ENCODE measurements around the gene TASL. TPM values are rescaled to one million over a fixed set of nuclear protein-coding genes. Genes with fewer than 3 reads are reported as not detected.

TASL gene
- 1 to 10 TPM; 1.7 to 2.2 TPM for total RNA-seq

- no peaks in the 10 kb centered on the region for H3K9me3 Mint-ChIP-seq (ENCODE audit: low read depth)
- peak within 1 kb of the TSS; percentile 80 for H3K4me3 Mint-ChIP-seq
- DNase-seq (peak; percentile 39), ATAC-seq (peak; percentile 89)
- H3K4me1 Mint-ChIP-seq: peaks cover 15% of the 10 kb centered on the region
- intact Hi-C loops (cut with DNase I, micrococcal nuclease): loop anchor here (2.0 to 10.0 kb wide), 5 partner anchors 15 to 310 kb away; partner anchors contain the start of genes GK (in 1 of the 2) and TAB3 (in 1 of the 2)
- ChIA-PET POLR2A (interaction anchor here (0.8 kb wide), 1 partner anchor 68 kb away, joined by 3 read pairs; no protein-coding TSS in a partner anchor), CTCF (interaction anchor here (0.6 to 1.0 kb wide), 2 partner anchors 8 to 9 kb away, joined by 3 to 5 read pairs; no protein-coding TSS in a partner anchor)
- peaks cover 5% of the 10 kb centered on the region for H3K36me3 Mint-ChIP-seq (ENCODE audit: low read depth)
- H3K27me3 Mint-ChIP-seq: no peaks in the 10 kb centered on the region
- H3K27ac Mint-ChIP-seq: peak within 1 kb of the TSS; percentile 83
Observed at GRCh38 chrX:30577362-30577991, at the start of gene TASL. Gene TASL (minus strand): TSS chrX:30577766. CDS start chrX:30560355, 17,411 bp downstream.

GRCh38 chrX:30626402-30626801, 48.8 kb upstream of the TASL start:
- Mint-ChIP-seq H3K27ac (no peak overlapping the region), H3K36me3 (ENCODE audit: low read depth) (peaks cover 4% of the 10 kb centered on the region), H3K4me3 (no peak overlapping the region), H3K27me3 (no peaks in the 10 kb centered on the region), H3K4me1 (no peaks in the 10 kb centered on the region), H3K9me3 (ENCODE audit: low read depth) (peaks cover 4% of the 10 kb centered on the region)
- intact Hi-C loops (cut with DNase I, micrococcal nuclease): no loop called here
- ChIA-PET CTCF (interaction anchor here (1.0 kb wide), 1 partner anchor 9 kb away, joined by 5 read pairs; no protein-coding TSS in a partner anchor), POLR2A (no interaction called here)
- ATAC-seq (no peak), DNase-seq (no peak)

- H3K4me1 Mint-ChIP-seq: peaks cover 4% of the 10 kb centered on the region
Observed at GRCh38 chrX:30622361-30622760, 44.8 kb upstream of the TASL start.

GRCh38 chrX:30620980-30621618, 43.5 kb upstream of the TASL start:
- ChIA-PET CTCF (no interaction called here), POLR2A (no interaction called here)
- ATAC-seq (peak; percentile 39), DNase-seq (no peak)
- intact Hi-C loops (cut with DNase I, micrococcal nuclease): no loop called here
- Mint-ChIP-seq H3K36me3 (ENCODE audit: low read depth) (peaks cover 5% of the 10 kb centered on the region), H3K27ac (no peak overlapping the region), H3K4me1 (peaks cover 4% of the 10 kb centered on the region), H3K9me3 (ENCODE audit: low read depth) (peaks cover 9% of the 10 kb centered on the region), H3K27me3 (no peaks in the 10 kb centered on the region), H3K4me3 (no peak overlapping the region)

More at GRCh38 chrX:30622361-30622760, 44.8 kb upstream of the TASL start:
- Mint-ChIP-seq H3K9me3 (ENCODE audit: low read depth) (peaks cover 9% of the 10 kb centered on the region), H3K27me3 (no peaks in the 10 kb centered on the region), H3K27ac (no peak overlapping the region), H3K4me3 (no peak overlapping the region), H3K36me3 (ENCODE audit: low read depth) (peaks cover 5% of the 10 kb centered on the region)
- intact Hi-C loops (cut with DNase I, micrococcal nuclease): no loop called here
- ChIA-PET CTCF (no interaction called here), POLR2A (no interaction called here)
- ATAC-seq (no peak), DNase-seq (no peak)

- Mint-ChIP-seq H3K4me3 (no peak overlapping the region), H3K27me3 (no peaks in the 10 kb centered on the region), H3K27ac (no peak overlapping the region), H3K4me1 (peaks cover 4% of the 10 kb centered on the region), H3K9me3 (ENCODE audit: low read depth) (peaks cover 9% of the 10 kb centered on the region), H3K36me3 (ENCODE audit: low read depth) (peaks cover 5% of the 10 kb centered on the region)
- intact Hi-C loops (cut with DNase I, micrococcal nuclease): no loop called here
- no peak for ATAC-seq
- ChIA-PET POLR2A (no interaction called here), CTCF (no interaction called here)
- no peak for DNase-seq
Observed at GRCh38 chrX:30620125-30620524, 42.6 kb upstream of the TASL start.

GRCh38 chrX:30618160-30618765, 40.7 kb upstream of the TASL start:
- no peak overlapping the region for H3K4me3 Mint-ChIP-seq
- CTCF ChIA-PET: interaction anchor here (1.1 kb wide), 1 partner anchor 113 kb away, joined by 3 read pairs; no protein-coding TSS in a partner anchor
- no peak for DNase-seq
- peaks cover 5% of the 10 kb centered on the region for H3K36me3 Mint-ChIP-seq (ENCODE audit: low read depth)
- no peak for ATAC-seq
- H3K4me1 Mint-ChIP-seq: peaks cover 6% of the 10 kb centered on the region
- intact Hi-C loops (cut with DNase I, micrococcal nuclease): no loop called here
- H3K27me3 Mint-ChIP-seq: no peaks in the 10 kb centered on the region
- H3K9me3 Mint-ChIP-seq (ENCODE audit: low read depth): peaks cover 8% of the 10 kb centered on the region
- no peak overlapping the region for H3K27ac Mint-ChIP-seq
- POLR2A ChIA-PET: no interaction called here

GRCh38 chrX:30615229-30615628, 37.7 kb upstream of the TASL start:
- no peaks in the 10 kb centered on the region for H3K36me3 Mint-ChIP-seq (ENCODE audit: low read depth)
- intact Hi-C loops (cut with DNase I, micrococcal nuclease): loop anchor here in 1 of 2 experiments (1.0 kb wide), 2 partner anchors 98 to 167 kb away; no protein-coding TSS in a partner anchor
- H3K4me3 Mint-ChIP-seq: no peak overlapping the region
- ChIA-PET CTCF (no interaction called here), POLR2A (no interaction called here)
- ATAC-seq: peak; percentile 100
- H3K27ac Mint-ChIP-seq: no peak overlapping the region
- H3K4me1 Mint-ChIP-seq: peaks cover 6% of the 10 kb centered on the region
- no peaks in the 10 kb centered on the region for H3K9me3 Mint-ChIP-seq (ENCODE audit: low read depth)
- H3K27me3 Mint-ChIP-seq: peaks cover 1% of the 10 kb centered on the region
- DNase-seq: no peak

GRCh38 chrX:30613721-30614120, 36.2 kb upstream of the TASL start:
- ChIA-PET POLR2A (no interaction called here), CTCF (no interaction called here)
- intact Hi-C loops (cut with DNase I, micrococcal nuclease): loop anchor here in 1 of 2 experiments (5.0 kb wide), 1 partner anchor 44 kb away; no protein-coding TSS in a partner anchor
- DNase-seq (no peak), ATAC-seq (no peak)
- Mint-ChIP-seq H3K36me3 (ENCODE audit: low read depth) (no peaks in the 10 kb centered on the region), H3K27ac (no peak overlapping the region), H3K27me3 (peaks cover 1% of the 10 kb centered on the region), H3K9me3 (ENCODE audit: low read depth) (no peaks in the 10 kb centered on the region), H3K4me1 (peaks cover 8% of the 10 kb centered on the region), H3K4me3 (no peak overlapping the region)

GRCh38 chrX:30612250-30612655, 34.7 kb upstream of the TASL start:
- H3K4me1 Mint-ChIP-seq: peaks cover 8% of the 10 kb centered on the region
- no peak for ATAC-seq

GRCh38 chrX:30610026-30610425, 32.5 kb upstream of the TASL start:
- Mint-ChIP-seq H3K9me3 (ENCODE audit: low read depth) (no peaks in the 10 kb centered on the region), H3K4me3 (no peak overlapping the region), H3K27ac (no peak overlapping the region), H3K27me3 (peaks cover 1% of the 10 kb centered on the region), H3K4me1 (peaks cover 8% of the 10 kb centered on the region), H3K36me3 (ENCODE audit: low read depth) (no peaks in the 10 kb centered on the region)
- ATAC-seq (peak; percentile 36), DNase-seq (no peak)
- intact Hi-C loops (cut with DNase I, micrococcal nuclease): loop anchor here in 1 of 2 experiments (5.0 kb wide), 1 partner anchor 47 kb away; no protein-coding TSS in a partner anchor
- POLR2A ChIA-PET: no interaction called here
- CTCF ChIA-PET: interaction anchor here (0.6 kb wide), 1 partner anchor 39 kb away, joined by 3 read pairs; no protein-coding TSS in a partner anchor

More at GRCh38 chrX:30612250-30612655, 34.7 kb upstream of the TASL start:
- ChIA-PET POLR2A (no interaction called here), CTCF (interaction anchor here (1.1 kb wide), 1 partner anchor 123 kb away, joined by 3 read pairs; no protein-coding TSS in a partner anchor)
- no peak overlapping the region for H3K27ac Mint-ChIP-seq
- intact Hi-C loops (cut with DNase I, micrococcal nuclease): loop anchor here in 1 of 2 experiments (5.0 kb wide), 1 partner anchor 45 kb away; no protein-coding TSS in a partner anchor
- H3K9me3 Mint-ChIP-seq (ENCODE audit: low read depth): no peaks in the 10 kb centered on the region
- no peaks in the 10 kb centered on the region for H3K36me3 Mint-ChIP-seq (ENCODE audit: low read depth)
- DNase-seq: no peak
- H3K4me3 Mint-ChIP-seq: no peak overlapping the region
- peaks cover 1% of the 10 kb centered on the region for H3K27me3 Mint-ChIP-seq

GRCh38 chrX:30607155-30607554, 29.6 kb upstream of the TASL start:
- no peak overlapping the region for H3K4me3 Mint-ChIP-seq
- H3K27ac Mint-ChIP-seq: no peak overlapping the region
- CTCF ChIA-PET: no interaction called here
- intact Hi-C loops (cut with DNase I, micrococcal nuclease): loop anchor here in 1 of 2 experiments (1.0 kb wide), 1 partner anchor 35 kb away; no protein-coding TSS in a partner anchor
- H3K36me3 Mint-ChIP-seq (ENCODE audit: low read depth): no peaks in the 10 kb centered on the region
- H3K27me3 Mint-ChIP-seq: no peaks in the 10 kb centered on the region
- no peaks in the 10 kb centered on the region for H3K9me3 Mint-ChIP-seq (ENCODE audit: low read depth)
- DNase-seq (no peak), ATAC-seq (no peak)
- peaks cover 5% of the 10 kb centered on the region for H3K4me1 Mint-ChIP-seq
- POLR2A ChIA-PET: no interaction called here
